ENCODE measurements around the gene RARB.

GRCh38 chr3:25472731-25473130 lies 44.7 kb downstream of the RARB start:
- TF ChIP-seq ZFP41 (CRISPR knock-in tag; IDR thresholded peaks at IDR 0.05; ENCODE audit: borderline replicate concordance) (no peak), FOSL1 (CRISPR knock-in tag; IDR thresholded peaks at IDR 0.05; ENCODE audit: borderline replicate concordance) (no peak)

Measured in HepG2 (cell line).